ENCODE results near the gene LRRFIP2.
A peak's percentile ranks its signal among the peaks of the same experiment; 100 is the strongest.
"Not testable (repeated sequence)": the region's sequence is repeated elsewhere in the genome, so short reads cannot be mapped to it uniquely, and the experiment has no call there.

Gene LRRFIP2

GRCh38 chr3:37111199-37111598, 63.2 kb downstream of the LRRFIP2 start:
- DNase-seq, result no peak

- no peak for DNase-seq
Observed at GRCh38 chr3:37107846-37108245, 66.5 kb downstream of the LRRFIP2 start.

GRCh38 chr3:37103103-37103808, 71.1 kb downstream of the LRRFIP2 start:
- DNase-seq, result no peak

GRCh38 chr3:37100411-37100810, 74.0 kb downstream of the LRRFIP2 start:
- DNase-seq, result no peak

GRCh38 chr3:37099469-37099868, 74.9 kb downstream of the LRRFIP2 start:
- no peak for DNase-seq

GRCh38 chr3:37098884-37099283, 75.5 kb downstream of the LRRFIP2 start:
- DNase-seq, result no peak

- DNase-seq, result no peak
Observed at GRCh38 chr3:37097776-37098175, 76.6 kb downstream of the LRRFIP2 start.

GRCh38 chr3:37096975-37097374, 77.4 kb downstream of the LRRFIP2 start:
- no peak for DNase-seq

- DNase-seq, result no peak
Observed at GRCh38 chr3:37096288-37096687, 78.1 kb downstream of the LRRFIP2 start.

GRCh38 chr3:37094636-37095035, 79.7 kb downstream of the LRRFIP2 start:
- DNase-seq, result no peak

- no peak for DNase-seq
Observed at GRCh38 chr3:37093481-37093880, 80.9 kb downstream of the LRRFIP2 start.

GRCh38 chr3:37092484-37092883, 81.9 kb downstream of the LRRFIP2 start:
- no peak for DNase-seq

- DNase-seq, result no peak
Observed at GRCh38 chr3:37087870-37088269, 86.5 kb downstream of the LRRFIP2 start.

- no peak for DNase-seq
Observed at GRCh38 chr3:37086918-37087317, 87.5 kb downstream of the LRRFIP2 start.

- no peak for DNase-seq
Observed at GRCh38 chr3:37082317-37082716, 92.1 kb downstream of the LRRFIP2 start.

- DNase-seq, result no peak
Observed at GRCh38 chr3:37075955-37076354, 98.4 kb downstream of the LRRFIP2 start.

- DNase-seq, result no peak
Observed at GRCh38 chr3:37074178-37074577, 100.2 kb downstream of the LRRFIP2 start.

- DNase-seq, result peak; percentile 7
Observed at GRCh38 chr3:37072892-37073291, 101.5 kb downstream of the LRRFIP2 start.

GRCh38 chr3:37071921-37072320, 102.5 kb downstream of the LRRFIP2 start:
- DNase-seq, result no peak

GRCh38 chr3:37068031-37068430, 106.4 kb downstream of the LRRFIP2 start:
- no peak for DNase-seq

GRCh38 chr3:37067577-37067976, 106.8 kb downstream of the LRRFIP2 start:
- no peak for DNase-seq

GRCh38 chr3:37064747-37065146, 109.6 kb downstream of the LRRFIP2 start:
- DNase-seq, result no peak

GRCh38 chr3:37058117-37058516, 116.3 kb downstream of the LRRFIP2 start:
- no peak for DNase-seq

- no peak for DNase-seq
Observed at GRCh38 chr3:37056826-37057225, 117.6 kb downstream of the LRRFIP2 start.

- DNase-seq, result not testable (repeated sequence)
Observed at GRCh38 chr3:37055077-37055476, 119.3 kb downstream of the LRRFIP2 start.

Data from NCI-H2171 treated with DMSO at 0.1 percent for 48 hours (cell line).